K562 (cell line): ENCODE results near the gene JAM2. TPM values are rescaled to one million over a fixed set of nuclear protein-coding genes. Genes with fewer than 3 reads are reported as not detected.

Experiments used
- C11orf30 ChIP-seq: fragments of 450-650 bp; IDR thresholded peaks from 2 replicates; pipeline ENCODE4 v1.6.1; 2016; ENCODE audit warnings: low read depth, mild to moderate bottlenecking
- CBX2 ChIP-seq: fragments of 200-600 bp; sonication (generic); IDR thresholded peaks from one replicate; pipeline ENCODE4 v1.6.1; 2012; ENCODE audit warnings: mild to moderate bottlenecking, low read length, inconsistent platforms; ENCODE audit not compliant: insufficient read depth, poor library complexity, severe bottlenecking
- CREBBP ChIP-seq: IDR thresholded peaks from one replicate; pipeline ENCODE4 v1.6.1; 2012; ENCODE audit warnings: low read depth, mild to moderate bottlenecking, control low read depth, inconsistent platforms, low read length
- ELF2 ChIP-seq: fragments of 250-450 bp; sonication (Bioruptor Pico); IDR thresholded peaks from 2 replicates; pipeline ENCODE4 v1.5.0; 2021; ENCODE audit warnings: mild to moderate bottlenecking
- ETV5 ChIP-seq: sonication (generic); formaldehyde crosslinking; IDR thresholded peaks from 2 replicates; pipeline ENCODE4 v1.4.0; 2020; ENCODE audit warnings: low read depth, mild to moderate bottlenecking, missing genetic modification reagents
- HMGN3 ChIP-seq: IDR thresholded peaks from 2 replicates; pipeline ENCODE4 v1.6.1; 2011; ENCODE audit warnings: borderline replicate concordance, low read depth, mild to moderate bottlenecking, mixed read lengths, low read length; ENCODE audit not compliant: insufficient read length; ENCODE audit errors: extremely low read depth
- ILF3 ChIP-seq: fragments of 450-650 bp; IDR thresholded peaks from 2 replicates; pipeline ENCODE4 v1.6.1; 2018; ENCODE audit warnings: antibody characterized with exemption, mild to moderate bottlenecking, moderate library complexity, borderline replicate concordance
- KDM5B ChIP-seq: fragments of 200-600 bp; sonication (generic); IDR thresholded peaks from 2 replicates; pipeline ENCODE4 v1.6.1; 2012; ENCODE audit warnings: low read depth, mild to moderate bottlenecking, moderate library complexity, low read length, control low read depth, inconsistent platforms; ENCODE audit not compliant: insufficient replicate concordance
- KLF13 ChIP-seq: fragments of 450-650 bp; IDR thresholded peaks from 2 replicates; pipeline ENCODE4 v1.6.1; 2016; ENCODE audit warnings: missing genetic modification characterization, low read depth, mild to moderate bottlenecking, missing compliant biosample characterization, moderate library complexity, borderline replicate concordance
- LCOR ChIP-seq: sonication (generic); formaldehyde crosslinking; IDR thresholded peaks from 2 replicates; pipeline ENCODE4 v1.8.0; 2022; ENCODE audit warnings: mild to moderate bottlenecking, missing genetic modification reagents
- MBD2 ChIP-seq: sonication (generic); IDR thresholded peaks from 2 replicates; pipeline ENCODE4 v1.6.1; 2016; ENCODE audit warnings: low read depth, borderline replicate concordance
- MXI1 ChIP-seq: IDR thresholded peaks from 2 replicates; pipeline ENCODE4 v1.6.1; 2011; ENCODE audit warnings: low read depth, mild to moderate bottlenecking, improper control_type of control experiment, low read length
- PCBP2 ChIP-seq: fragments of 200-400 bp; formaldehyde crosslinking; IDR thresholded peaks from 2 replicates; pipeline ENCODE4 v1.6.1; 2018; ENCODE audit warnings: low read length, low read depth, mild to moderate bottlenecking, moderate library complexity; ENCODE audit not compliant: poor library complexity, severe bottlenecking
- RFX1 ChIP-seq: fragments of 450-650 bp; IDR thresholded peaks from 2 replicates; pipeline ENCODE4 v1.6.1; 2016; ENCODE audit warnings: mild to moderate bottlenecking, moderate library complexity
- RHOXF2B ChIP-seq: fragments of 250-450 bp; sonication (Bioruptor Pico); conservative IDR thresholded peaks from 2 replicates; pipeline ENCODE4 v1.5.1; 2021
- SAP30 ChIP-seq: fragments of 200-600 bp; sonication (generic); IDR thresholded peaks from 2 replicates; pipeline ENCODE4 v1.6.1; 2012; ENCODE audit warnings: borderline replicate concordance, low read depth, mild to moderate bottlenecking, moderate library complexity, low read length, control low read depth, inconsistent platforms; ENCODE audit not compliant: insufficient read depth, poor library complexity, severe bottlenecking
- SMAD3 ChIP-seq: fragments of 450-650 bp; formaldehyde crosslinking; conservative IDR thresholded peaks from 2 replicates; pipeline ENCODE4 v1.4.0; 2020; ENCODE audit warnings: mild to moderate bottlenecking
- SP1 ChIP-seq: sonication (generic); formaldehyde crosslinking; IDR thresholded peaks from 2 replicates; pipeline ENCODE4 v1.8.1; 2022; ENCODE audit warnings: mild to moderate bottlenecking, missing genetic modification reagents
- SRSF3 ChIP-seq: fragments of 200-400 bp; formaldehyde crosslinking; IDR thresholded peaks from 2 replicates; pipeline ENCODE4 v1.6.1; 2016; ENCODE audit warnings: mild to moderate bottlenecking, low read length, moderate library complexity; ENCODE audit not compliant: insufficient read depth
- THRAP3 ChIP-seq: fragments of 450-650 bp; IDR thresholded peaks from 2 replicates; pipeline ENCODE4 v1.6.1; 2016; ENCODE audit warnings: mild to moderate bottlenecking, inconsistent platforms, borderline replicate concordance
- ZNF764 ChIP-seq: fragments of 250-450 bp; sonication (Bioruptor Pico); IDR thresholded peaks from 2 replicates; pipeline ENCODE4 v1.4.0; 2020; ENCODE audit warnings: low read depth, mild to moderate bottlenecking, moderate library complexity
- polyA plus RNA-seq, 8 experiments: library from polyadenylated mRNA; depleted of rRNA in 4 of 8; stranded (reverse) in 5 of 8; unstranded in 3 of 8; fragments of >200 nt; fragmentation: Nextera tagmentation in 2 of 8; fragmentation: Illumina TruSeq in 1 of 8; extraction: Ambion mirVana in 2 of 8; extraction: Trizol in 1 of 8; gene quantifications; 2 replicates each; pipeline versions ENCODE4 v1.2.1 to v1.2.3, GENCODE V29; 2011 to 2014; ENCODE audit warnings: inconsistent platforms in 1 of 8, missing spikeins in 1 of 8
- total RNA-seq, 7 experiments: library from RNA; depleted of rRNA in 6 of 7; stranded (reverse); fragments of >200 nt in 6 of 7; fragmentation: Illumina TruSeq in 2 of 7; extraction: Trizol in 2 of 7; gene quantifications; 2 replicates each; pipeline versions ENCODE4 v1.2.1 to v1.2.3, GENCODE V29; 2011 to 2021; ENCODE audit warnings: low replicate concordance in 1 of 7
- TF ChIP-seq, protein P1 (sequence below): fragments of 450-650 bp; formaldehyde crosslinking; IDR thresholded peaks from 2 replicates; pipeline ENCODE4 v1.4.0; 2020; ENCODE audit warnings: mild to moderate bottlenecking, moderate library complexity
- TF ChIP-seq, protein P2 (sequence below), 2 experiments: fragments of 450-650 bp; IDR thresholded peaks; 2 replicates each; pipeline ENCODE4 v1.6.1; 2016
- TF ChIP-seq, protein P3 (sequence below): fragments of 450-650 bp; formaldehyde crosslinking; IDR thresholded peaks from 2 replicates; pipeline ENCODE4 v1.4.0; 2022; ENCODE audit warnings: missing genetic modification characterization
- TF ChIP-seq, protein P4 (sequence below): fragments of 250-450 bp; sonication (Bioruptor Pico); IDR thresholded peaks from 2 replicates; pipeline ENCODE4 v1.5.0; 2021

The JAM2 gene
- total and polyA plus RNA-seq, 9 of the 15 experiments (the other 6 are each of a cell fraction or from before 2014, with no cell fraction given): 0.03 to 0.08 (median 0.07) TPM; not detected in 6

GRCh38 chr21:25734654-25734903, 95.5 kb downstream of the JAM2 start (continued):
- TF ChIP-seq ZNF764 (CRISPR knock-in tag) (no peak), KDM5B (no peak), C11orf30 (no peak), RHOXF2B (CRISPR knock-in tag) (no peak), ETV5 (CRISPR knock-in tag) (no peak), LCOR (CRISPR knock-in tag) (no peak), CBX2 (no peak), THRAP3 (no peak), SRSF3 (no peak), HMGN3 (peak; percentile 47), MBD2 (peak; percentile 44; the same call in 1 of the 2 replicates), SMAD3 (CRISPR knock-in tag) (0 out of 2 replicates have a peak, but pooled peaks have one; percentile 3), CREBBP (no peak), ELF2 (CRISPR knock-in tag) (no peak), KLF13 (tag) (no peak), SAP30 (no peak), RFX1 (no peak), ILF3 (no peak), MXI1 (no peak), PCBP2 (no peak), SP1 (CRISPR knock-in tag) (no peak)
- TF ChIP-seq, protein P1, sequence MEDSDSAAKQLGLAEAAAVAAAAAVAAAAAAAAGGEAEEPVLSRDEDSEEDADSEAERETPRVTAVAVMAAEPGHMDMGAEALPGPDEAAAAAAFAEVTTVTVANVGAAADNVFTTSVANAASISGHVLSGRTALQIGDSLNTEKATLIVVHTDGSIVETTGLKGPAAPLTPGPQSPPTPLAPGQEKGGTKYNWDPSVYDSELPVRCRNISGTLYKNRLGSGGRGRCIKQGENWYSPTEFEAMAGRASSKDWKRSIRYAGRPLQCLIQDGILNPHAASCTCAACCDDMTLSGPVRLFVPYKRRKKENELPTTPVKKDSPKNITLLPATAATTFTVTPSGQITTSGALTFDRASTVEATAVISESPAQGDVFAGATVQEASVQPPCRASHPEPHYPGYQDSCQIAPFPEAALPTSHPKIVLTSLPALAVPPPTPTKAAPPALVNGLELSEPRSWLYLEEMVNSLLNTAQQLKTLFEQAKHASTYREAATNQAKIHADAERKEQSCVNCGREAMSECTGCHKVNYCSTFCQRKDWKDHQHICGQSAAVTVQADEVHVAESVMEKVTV (CRISPR knock-in tag): no peak
- TF ChIP-seq, protein P2, sequence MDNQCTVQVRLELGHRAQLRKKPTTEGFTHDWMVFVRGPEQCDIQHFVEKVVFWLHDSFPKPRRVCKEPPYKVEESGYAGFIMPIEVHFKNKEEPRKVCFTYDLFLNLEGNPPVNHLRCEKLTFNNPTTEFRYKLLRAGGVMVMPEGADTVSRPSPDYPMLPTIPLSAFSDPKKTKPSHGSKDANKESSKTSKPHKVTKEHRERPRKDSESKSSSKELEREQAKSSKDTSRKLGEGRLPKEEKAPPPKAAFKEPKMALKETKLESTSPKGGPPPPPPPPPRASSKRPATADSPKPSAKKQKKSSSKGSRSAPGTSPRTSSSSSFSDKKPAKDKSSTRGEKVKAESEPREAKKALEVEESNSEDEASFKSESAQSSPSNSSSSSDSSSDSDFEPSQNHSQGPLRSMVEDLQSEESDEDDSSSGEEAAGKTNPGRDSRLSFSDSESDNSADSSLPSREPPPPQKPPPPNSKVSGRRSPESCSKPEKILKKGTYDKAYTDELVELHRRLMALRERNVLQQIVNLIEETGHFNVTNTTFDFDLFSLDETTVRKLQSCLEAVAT (IDR thresholded peaks at IDR 0.05): peak in 1 of 2 experiments; percentile 36; a peak in 2 of 4 replicates
- TF ChIP-seq, protein P3, sequence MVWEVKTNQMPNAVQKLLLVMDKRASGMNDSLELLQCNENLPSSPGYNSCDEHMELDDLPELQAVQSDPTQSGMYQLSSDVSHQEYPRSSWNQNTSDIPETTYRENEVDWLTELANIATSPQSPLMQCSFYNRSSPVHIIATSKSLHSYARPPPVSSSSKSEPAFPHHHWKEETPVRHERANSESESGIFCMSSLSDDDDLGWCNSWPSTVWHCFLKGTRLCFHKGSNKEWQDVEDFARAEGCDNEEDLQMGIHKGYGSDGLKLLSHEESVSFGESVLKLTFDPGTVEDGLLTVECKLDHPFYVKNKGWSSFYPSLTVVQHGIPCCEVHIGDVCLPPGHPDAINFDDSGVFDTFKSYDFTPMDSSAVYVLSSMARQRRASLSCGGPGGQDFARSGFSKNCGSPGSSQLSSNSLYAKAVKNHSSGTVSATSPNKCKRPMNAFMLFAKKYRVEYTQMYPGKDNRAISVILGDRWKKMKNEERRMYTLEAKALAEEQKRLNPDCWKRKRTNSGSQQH (CRISPR knock-in tag): 0 out of 2 replicates have a peak, but pooled peaks have one; percentile 31
- TF ChIP-seq, protein P4, sequence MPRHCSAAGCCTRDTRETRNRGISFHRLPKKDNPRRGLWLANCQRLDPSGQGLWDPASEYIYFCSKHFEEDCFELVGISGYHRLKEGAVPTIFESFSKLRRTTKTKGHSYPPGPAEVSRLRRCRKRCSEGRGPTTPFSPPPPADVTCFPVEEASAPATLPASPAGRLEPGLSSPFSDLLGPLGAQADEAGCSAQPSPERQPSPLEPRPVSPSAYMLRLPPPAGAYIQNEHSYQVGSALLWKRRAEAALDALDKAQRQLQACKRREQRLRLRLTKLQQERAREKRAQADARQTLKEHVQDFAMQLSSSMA (CRISPR knock-in tag): 0 out of 2 replicates have a peak, but pooled peaks have one; percentile 19
